Gastrocnemius medialis (tissue), 4 donors: Measurements from ENCODE around the gene TMPO. TPM values are rescaled to one million over a fixed set of nuclear protein-coding genes. Genes with fewer than 3 reads are reported as not detected.

Experiments
- ATAC-seq, 2 donors: fragments of 150-250 bp; one replicate each; pipeline ENCODE4 v1.9.1; 2016
- DNase-seq, 2 donors: peaks; one replicate each; pipeline ENCODE4 v3.0.0-alpha.2; 2019
- H3K27ac ChIP-seq, 4 donors: fragments of 200-600 bp; sonication (generic); 1 replicate in 1 of 4; 2 replicates in 3 of 4; pipeline ENCODE4 v1.5.1; 2016 to 2018; ENCODE audit warnings: mild to moderate bottlenecking in 2 of 4, moderate library complexity in 1 of 4
- H3K27me3 ChIP-seq, 3 donors: fragments of 200-600 bp; sonication (generic) in 2 of 3; 1 replicate in 1 of 3; 2 replicates in 2 of 3; pipeline versions ENCODE4 v1.5.1 to v1.6.0; 2016 to 2019; ENCODE audit warnings: mild to moderate bottlenecking in 1 of 3, moderate library complexity in 1 of 3
- H3K36me3 ChIP-seq, 2 donors: fragments of 200-600 bp; sonication (generic) in 1 of 2; one replicate each; pipeline ENCODE4 v1.5.1; 2017 to 2018
- H3K4me1 ChIP-seq, 2 donors: fragments of 200-600 bp; sonication (generic) in 1 of 2; one replicate each; pipeline ENCODE4 v1.5.1; 2016 to 2017; ENCODE audit warnings: mild to moderate bottlenecking in 2 of 2
- H3K4me3 ChIP-seq, 4 donors: fragments of 200-600 bp; sonication (generic) in 3 of 4; 1 replicate in 1 of 4; 2 replicates in 3 of 4; pipeline ENCODE4 v1.5.1; 2016 to 2019; ENCODE audit warnings: mild to moderate bottlenecking in 2 of 4
- H3K9me3 ChIP-seq, 3 donors: fragments of 200-600 bp; sonication (generic) in 2 of 3; 1 replicate in 1 of 3; 2 replicates in 2 of 3; pipeline ENCODE4 v1.5.1; 2016 to 2019
- POLR2A ChIP-seq, 2 donors: fragments of 450-650 bp; IDR thresholded peaks; one replicate each; pipeline ENCODE4 v1.6.1; 2017; ENCODE audit warnings: antibody characterized with exemption in 2 of 2, mild to moderate bottlenecking in 2 of 2, moderate library complexity in 2 of 2
- in situ Hi-C, 4 donors: fragments of 200-750 bp; cut with MboI; loops; one replicate each; pipeline versions ENCODE4 v1.15.0 to v1.8.0; 2017; ENCODE audit warnings: low sequenced_read_pairs in 4 of 4
- intact Hi-C: fragments of 100-400 bp; cut with DNase I; formaldehyde crosslinking; loops from one replicate; pipeline ENCODE4 v1.15.1; 2023; ENCODE audit warnings: low total_unique reads
- total RNA-seq, 4 donors: library from RNA; depleted of rRNA; stranded (reverse); fragments of >200 nt; gene quantifications; one replicate each; pipeline versions ENCODE4 v1.1.0 to v1.2.3, GENCODE V29; 2016
- TF ChIP-seq, protein P1 (sequence below), 5 experiments: fragments of 450-650 bp in 3 of 5; fragments of 200-600 bp in 2 of 5; sonication (generic) in 2 of 5; IDR thresholded peaks in 4 of 5; conservative IDR thresholded peaks in 1 of 5; 1 replicate in 4 of 5; 2 replicates in 1 of 5; pipeline ENCODE4 v1.5.1; 2016 to 2019; ENCODE audit warnings: antibody characterized with exemption in 5 of 5, mild to moderate bottlenecking in 3 of 5, moderate library complexity in 3 of 5

Gene TMPO
- total RNA-seq, 4 donors from 2014 or later: 12.2 to 16.5 (median 14.2) TPM

DNA sequence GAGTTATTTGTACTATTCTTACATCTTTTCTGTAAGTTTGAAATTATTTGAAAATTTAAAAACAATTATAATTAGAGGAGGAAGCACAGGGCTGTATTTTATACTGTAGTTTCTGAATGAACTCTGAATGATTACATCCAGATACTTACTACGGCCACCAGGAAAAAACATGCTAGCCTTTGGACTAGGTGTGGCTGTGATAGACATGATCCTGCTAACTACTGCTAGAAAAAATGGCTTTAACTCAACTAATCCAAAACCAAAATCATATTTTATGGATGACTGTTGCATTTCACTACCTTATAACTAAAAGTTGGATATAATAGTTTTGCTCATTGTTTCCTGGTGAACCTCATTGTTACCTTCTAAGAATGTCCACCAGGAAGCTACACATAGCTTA is 63.0 kb downstream of the TMPO start:
- Histone ChIP-seq H3K36me3 (no peaks in the 10 kb centered on the region), H3K9me3 (no peaks in the 10 kb centered on the region), H3K27me3 (no peaks in the 10 kb centered on the region), H3K27ac (no peak overlapping the region), H3K4me3 (no peak overlapping the region), H3K4me1 (peaks cover 0 to 4% of the 10 kb centered on the region in 2 donors)
- ATAC-seq (no peak), DNase-seq (no peak)
- TF ChIP-seq POLR2A (IDR thresholded peaks at IDR 0.05): no peak
- TF ChIP-seq, protein P1, sequence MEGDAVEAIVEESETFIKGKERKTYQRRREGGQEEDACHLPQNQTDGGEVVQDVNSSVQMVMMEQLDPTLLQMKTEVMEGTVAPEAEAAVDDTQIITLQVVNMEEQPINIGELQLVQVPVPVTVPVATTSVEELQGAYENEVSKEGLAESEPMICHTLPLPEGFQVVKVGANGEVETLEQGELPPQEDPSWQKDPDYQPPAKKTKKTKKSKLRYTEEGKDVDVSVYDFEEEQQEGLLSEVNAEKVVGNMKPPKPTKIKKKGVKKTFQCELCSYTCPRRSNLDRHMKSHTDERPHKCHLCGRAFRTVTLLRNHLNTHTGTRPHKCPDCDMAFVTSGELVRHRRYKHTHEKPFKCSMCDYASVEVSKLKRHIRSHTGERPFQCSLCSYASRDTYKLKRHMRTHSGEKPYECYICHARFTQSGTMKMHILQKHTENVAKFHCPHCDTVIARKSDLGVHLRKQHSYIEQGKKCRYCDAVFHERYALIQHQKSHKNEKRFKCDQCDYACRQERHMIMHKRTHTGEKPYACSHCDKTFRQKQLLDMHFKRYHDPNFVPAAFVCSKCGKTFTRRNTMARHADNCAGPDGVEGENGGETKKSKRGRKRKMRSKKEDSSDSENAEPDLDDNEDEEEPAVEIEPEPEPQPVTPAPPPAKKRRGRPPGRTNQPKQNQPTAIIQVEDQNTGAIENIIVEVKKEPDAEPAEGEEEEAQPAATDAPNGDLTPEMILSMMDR (IDR thresholded peaks at IDR 0.05 in 4 of 5, conservative IDR thresholded peaks at IDR 0.05 in 1 of 5): no peak
- intact Hi-C loops: no loop called here
- in situ Hi-C loops: no loop called here

DNA sequence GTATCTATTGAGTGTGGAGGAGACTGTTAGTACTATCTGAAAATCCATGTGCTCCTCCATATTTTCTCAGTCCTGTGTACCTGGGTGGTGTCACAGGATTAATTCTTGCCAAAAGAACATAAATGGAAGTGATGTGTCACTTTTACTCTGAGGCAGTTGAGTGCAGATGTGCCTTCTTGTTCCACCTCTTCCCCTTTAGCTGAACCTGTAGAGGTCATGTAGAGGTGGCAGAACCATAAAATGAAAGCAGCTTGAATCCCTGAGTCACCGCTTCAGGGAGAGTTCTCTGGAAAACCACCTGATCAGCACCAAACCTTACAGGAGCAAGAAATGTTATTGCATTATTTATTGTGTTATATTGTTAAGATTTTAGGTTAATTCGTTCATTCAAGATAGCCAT is 63.4 kb downstream of the TMPO start:
- in situ Hi-C loops: no loop called here
- H3K27me3 ChIP-seq: no peaks in the 10 kb centered on the region

DNA sequence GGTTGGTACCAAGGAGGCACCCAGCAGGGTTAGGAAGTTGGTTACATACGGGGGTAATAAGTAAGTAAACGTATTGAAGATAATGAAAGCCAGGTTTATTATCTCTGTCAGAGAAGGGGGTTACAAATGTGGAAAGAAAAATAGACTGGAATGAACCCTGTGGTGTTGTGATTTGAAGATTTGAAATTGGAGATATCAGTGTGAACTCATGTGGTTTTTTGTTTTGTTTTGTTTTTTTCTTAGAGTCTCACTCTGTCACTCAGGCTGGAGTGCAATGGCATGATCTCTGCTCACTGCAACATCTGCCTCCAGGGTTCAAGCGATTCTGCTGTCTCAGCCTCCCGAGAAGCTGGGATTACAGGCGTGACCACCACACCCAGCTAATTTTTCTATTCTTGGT is 64.0 kb downstream of the TMPO start:
- in situ Hi-C loops (no loop called here), intact Hi-C loops (no loop called here)
- DNase-seq (no peak), ATAC-seq (no peak)
- Histone ChIP-seq H3K27ac (no peak overlapping the region), H3K36me3 (no peaks in the 10 kb centered on the region), H3K4me3 (no peak overlapping the region), H3K9me3 (no peaks in the 10 kb centered on the region), H3K27me3 (no peaks in the 10 kb centered on the region), H3K4me1 (peaks cover 0 to 1% of the 10 kb centered on the region in 2 donors)
- TF ChIP-seq, protein P1 (IDR thresholded peaks at IDR 0.05 in 4 of 5, conservative IDR thresholded peaks at IDR 0.05 in 1 of 5): no peak
- no peak for TF ChIP-seq POLR2A (IDR thresholded peaks at IDR 0.05)

More for the DNA sequence above, 63.4 kb downstream of the TMPO start:
- no peak overlapping the region for H3K27ac ChIP-seq
- H3K36me3 ChIP-seq: no peaks in the 10 kb centered on the region
- ATAC-seq: no peak
- intact Hi-C loops: no loop called here
- H3K9me3 ChIP-seq: no peaks in the 10 kb centered on the region
- DNase-seq: no peak
- peaks cover 0 to 4% of the 10 kb centered on the region in 2 donors for H3K4me1 ChIP-seq
- H3K4me3 ChIP-seq: no peak overlapping the region
- TF ChIP-seq, protein P1 (IDR thresholded peaks at IDR 0.05 in 4 of 5, conservative IDR thresholded peaks at IDR 0.05 in 1 of 5): no peak
- TF ChIP-seq POLR2A (IDR thresholded peaks at IDR 0.05): no peak

DNA sequence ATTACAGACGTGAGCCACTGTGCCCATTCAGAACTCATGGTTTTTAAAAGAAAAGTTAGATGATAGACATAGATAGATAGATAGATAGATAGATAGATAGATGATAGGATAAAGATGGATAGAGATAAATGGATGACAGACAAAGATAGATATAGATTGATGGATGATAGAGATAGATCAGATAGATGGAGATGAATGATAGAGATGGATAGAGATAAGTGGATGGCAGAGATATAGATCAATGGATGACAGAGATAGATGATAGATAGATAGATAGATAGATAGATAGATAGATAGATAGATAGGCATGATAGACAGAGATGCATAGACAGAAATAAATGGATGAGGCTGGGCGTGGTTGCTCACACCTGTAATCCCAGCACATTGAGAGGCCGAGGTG is 64.4 kb downstream of the TMPO start:
- Histone ChIP-seq H3K36me3 (no peaks in the 10 kb centered on the region), H3K27me3 (no peaks in the 10 kb centered on the region), H3K4me1 (no peaks in the 10 kb centered on the region), H3K4me3 (no peak overlapping the region), H3K27ac (no peak overlapping the region), H3K9me3 (no peaks in the 10 kb centered on the region)
- no peak for TF ChIP-seq POLR2A (IDR thresholded peaks at IDR 0.05)
- TF ChIP-seq, protein P1 (IDR thresholded peaks at IDR 0.05 in 4 of 5, conservative IDR thresholded peaks at IDR 0.05 in 1 of 5): no peak
- intact Hi-C loops (no loop called here), in situ Hi-C loops (no loop called here)
- ATAC-seq (no peak), DNase-seq (no peak)

DNA sequence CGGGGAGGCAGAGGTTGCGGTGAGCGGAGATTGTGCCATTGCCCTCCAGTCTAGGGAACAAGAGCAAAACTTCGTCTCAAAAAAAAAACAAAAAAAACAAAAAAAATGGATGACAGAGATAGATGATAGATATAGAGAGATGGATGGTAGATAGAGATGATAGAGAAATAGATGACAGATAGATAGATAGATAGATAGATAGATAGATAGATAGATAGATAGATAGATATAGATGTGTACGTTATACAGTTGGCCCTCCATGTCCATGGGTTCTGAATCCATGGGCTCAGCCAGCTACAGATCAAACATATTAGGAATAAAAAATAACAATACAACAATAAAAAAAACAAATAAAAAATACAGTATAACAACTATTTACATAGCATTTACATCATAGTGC is 65.3 kb downstream of the TMPO start:
- Histone ChIP-seq H3K27me3 (no peaks in the 10 kb centered on the region), H3K36me3 (no peaks in the 10 kb centered on the region), H3K4me3 (no peak overlapping the region), H3K4me1 (no peaks in the 10 kb centered on the region), H3K9me3 (no peaks in the 10 kb centered on the region), H3K27ac (no peak overlapping the region)
- in situ Hi-C loops (no loop called here), intact Hi-C loops (no loop called here)
- no peak for DNase-seq
- no peak for ATAC-seq
- TF ChIP-seq POLR2A (IDR thresholded peaks at IDR 0.05): no peak
- TF ChIP-seq, protein P1 (IDR thresholded peaks at IDR 0.05 in 4 of 5, conservative IDR thresholded peaks at IDR 0.05 in 1 of 5): no peak
